ENCODE data around the gene GMDS. TPM values are rescaled to one million over a fixed set of nuclear protein-coding genes. Genes with fewer than 3 reads are reported as not detected.

GMDS gene
- total and polyA plus RNA-seq, 2 of the 13 experiments (the other 11 are each of a cell fraction or from before 2014, with no cell fraction given), result 64.4 to 112 TPM

DNA sequence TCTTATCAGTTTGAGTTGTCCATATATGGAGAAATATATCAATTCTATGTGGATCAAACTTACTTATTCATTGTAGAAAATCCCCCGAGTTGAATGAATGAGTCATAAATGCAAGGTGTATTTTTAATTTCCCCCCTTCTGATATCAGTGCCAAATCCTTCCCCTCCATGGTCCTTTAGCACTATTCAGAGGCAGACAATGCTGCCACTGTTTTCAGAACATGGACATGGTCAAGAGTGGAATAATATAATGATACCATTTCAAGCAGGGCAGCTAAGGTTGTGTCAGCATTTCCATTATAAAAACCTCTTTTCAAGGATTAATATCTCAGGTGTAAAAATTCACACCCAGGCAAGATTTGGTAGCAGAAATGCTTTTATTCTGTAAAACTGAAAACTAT, 391.6 kb downstream of the GMDS start (continued):
- TF ChIP-seq NFATC3 (CRISPR knock-in tag; IDR thresholded peaks at IDR 0.05) (no peak), ZNF678 (CRISPR knock-in tag; IDR thresholded peaks at IDR 0.05) (no peak), NR2F2 (IDR thresholded peaks at IDR 0.05; ENCODE audit: borderline replicate concordance, low read depth) (no peak), YY1 (IDR thresholded peaks at IDR 0.05; ENCODE audit: insufficient read depth, insufficient replicate concordance, low read depth, low read length) (no peak), ZBTB7A (CRISPR knock-in tag; IDR thresholded peaks at IDR 0.05) (no peak), SRSF9 (IDR thresholded peaks at IDR 0.05; ENCODE audit: borderline replicate concordance, insufficient read depth, low read depth, low read length, poor library complexity, severe bottlenecking) (no peak), PITX1 (CRISPR knock-in tag; IDR thresholded peaks at IDR 0.05) (no peak), ZNF510 (CRISPR knock-in tag; IDR thresholded peaks at IDR 0.05; ENCODE audit: low read depth) (no peak), MYNN (CRISPR knock-in tag; IDR thresholded peaks at IDR 0.05; ENCODE audit: low read depth) (no peak), RARG (CRISPR knock-in tag; IDR thresholded peaks at IDR 0.05; ENCODE audit: low read depth) (no peak), ZMAT5 (CRISPR knock-in tag; IDR thresholded peaks at IDR 0.05; ENCODE audit: borderline replicate concordance, low read depth) (no peak)

- no peaks in the 10 kb centered on the region for H3K4me1 ChIP-seq (ENCODE audit: insufficient read depth, low read length)
- WGBS (ENCODE audit: low lambda C conversion rate), result 98% methylated on average over 13 of the region's 13 CpGs
- H3K27ac ChIP-seq (ENCODE audit: extremely low read length, insufficient read depth, low read length), result no peak overlapping the region
- no peak overlapping the region for H3K4me3 ChIP-seq (replicated peaks in 1 of 3; ENCODE audit: insufficient read depth in 1 of 3, low read depth in 2 of 3, low read length in 3 of 3)
- FAIRE-seq (no peak), DNase-seq (ENCODE audit: low spot score) (no peak), ATAC-seq (no peak)
- POLR2A ChIA-PET, result no interaction called here
- in situ Hi-C loops (cut with HindIII; ENCODE audit: extremely low pct_ligation_motif_present, low pct_unique_long_range_greater_than_20kb), result no loop called here
- H3K36me3 ChIP-seq (replicated peaks in 1 of 2; ENCODE audit: control insufficient read depth in 1 of 2, insufficient read depth in 2 of 2, low read length in 2 of 2), result peaks cover 0 to 27% of the 10 kb centered on the region in 2 experiments; a peak in 3 of 5 replicates
- TF ChIP-seq RBM22 (optimal IDR thresholded peaks at IDR 0.05; ENCODE audit: low read length), result peak; percentile 31
- TF ChIP-seq, protein P1, sequence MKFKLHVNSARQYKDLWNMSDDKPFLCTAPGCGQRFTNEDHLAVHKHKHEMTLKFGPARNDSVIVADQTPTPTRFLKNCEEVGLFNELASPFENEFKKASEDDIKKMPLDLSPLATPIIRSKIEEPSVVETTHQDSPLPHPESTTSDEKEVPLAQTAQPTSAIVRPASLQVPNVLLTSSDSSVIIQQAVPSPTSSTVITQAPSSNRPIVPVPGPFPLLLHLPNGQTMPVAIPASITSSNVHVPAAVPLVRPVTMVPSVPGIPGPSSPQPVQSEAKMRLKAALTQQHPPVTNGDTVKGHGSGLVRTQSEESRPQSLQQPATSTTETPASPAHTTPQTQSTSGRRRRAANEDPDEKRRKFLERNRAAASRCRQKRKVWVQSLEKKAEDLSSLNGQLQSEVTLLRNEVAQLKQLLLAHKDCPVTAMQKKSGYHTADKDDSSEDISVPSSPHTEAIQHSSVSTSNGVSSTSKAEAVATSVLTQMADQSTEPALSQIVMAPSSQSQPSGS (CRISPR knock-in tag; IDR thresholded peaks at IDR 0.05), result no peak
- H2AFZ ChIP-seq (ENCODE audit: low read length), result no peak overlapping the region
- intact Hi-C loops (cut with micrococcal nuclease; ENCODE audit: unreplicated experiment), result no loop called here
- no peaks in the 10 kb centered on the region for H3K9me3 ChIP-seq (ENCODE audit: low read length)
- H3K4me2 ChIP-seq (ENCODE audit: low read depth, low read length), result no peak overlapping the region
- H4K20me1 ChIP-seq (ENCODE audit: insufficient read depth, low read length), result no peaks in the 10 kb centered on the region; the same call in 1 of the 2 replicates
- no peak overlapping the region for H3K9ac ChIP-seq (ENCODE audit: insufficient read depth, low read depth, low read length)
- CTCF ChIA-PET (ENCODE audit: low intra/inter-chr PET ratio, low total read pairs), result no interaction called here
- H3K27me3 ChIP-seq (ENCODE audit: control insufficient read depth in 1 of 2, insufficient read depth in 2 of 2, low read length in 2 of 2), result no peaks in the 10 kb centered on the region
- no peaks in the 10 kb centered on the region for H3K79me2 ChIP-seq (ENCODE audit: insufficient read depth, low read length)
- no TSS peak for BruUV-seq (replicated peaks)
These were observed 393.5 kb downstream of the GMDS start for GRCh38 chr6:1851681-1852456.
